GM18873 (cell line): ENCODE data around the gene ARHGAP27.
"Not testable (repeated sequence)": the region's sequence is repeated elsewhere in the genome, so short reads cannot be mapped to it uniquely, and the experiment has no call there.

ENCODE experiments used
- ATAC-seq: cut with Tn5 transposase; IDR thresholded peaks from one replicate; pipeline ENCODE4 v1.9.1; 2021; ENCODE audit warnings: mild to moderate bottlenecking, moderate library complexity, moderate number of reproducible peaks; ENCODE audit not compliant: unreplicated experiment, low FRiP score

Gene ARHGAP27

DNA sequence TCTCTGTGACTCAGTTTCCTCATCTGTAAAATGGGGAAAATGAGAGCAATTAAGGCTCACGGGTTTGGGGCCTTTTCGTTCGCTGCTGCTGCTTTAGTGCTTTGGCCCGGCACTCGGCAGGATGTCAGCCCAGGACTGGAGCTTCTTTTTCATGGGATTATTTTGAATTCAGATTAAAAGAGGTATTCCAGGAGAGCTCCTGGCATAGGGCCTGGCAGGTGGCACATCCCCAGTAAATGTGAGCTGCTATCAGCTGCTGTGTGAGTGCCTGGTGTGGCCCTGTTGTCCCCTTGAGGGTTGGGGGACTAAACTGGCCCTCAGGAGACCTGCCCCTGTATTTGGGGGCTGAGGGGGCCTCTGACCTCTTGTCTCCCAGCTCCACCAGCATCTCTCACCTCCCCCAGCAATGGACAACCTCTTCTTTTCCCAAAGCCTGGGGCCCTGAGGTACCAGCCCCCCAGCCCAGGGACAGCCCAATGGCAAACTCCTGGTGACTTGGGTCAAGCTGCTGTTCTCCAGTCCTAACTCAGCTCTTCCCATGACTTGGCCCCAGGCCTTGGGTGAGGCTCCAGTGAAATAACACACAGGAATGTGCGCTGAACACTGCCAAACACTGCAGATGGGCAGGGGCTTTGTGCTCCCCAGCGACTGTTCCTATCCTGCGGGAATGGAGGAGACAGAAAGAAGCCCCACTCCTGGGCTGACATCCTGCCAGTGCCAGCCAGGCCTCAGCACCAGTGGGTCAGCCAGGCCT lies 14.4 kb upstream of the ARHGAP27 start:
- not testable (repeated sequence) for ATAC-seq

DNA sequence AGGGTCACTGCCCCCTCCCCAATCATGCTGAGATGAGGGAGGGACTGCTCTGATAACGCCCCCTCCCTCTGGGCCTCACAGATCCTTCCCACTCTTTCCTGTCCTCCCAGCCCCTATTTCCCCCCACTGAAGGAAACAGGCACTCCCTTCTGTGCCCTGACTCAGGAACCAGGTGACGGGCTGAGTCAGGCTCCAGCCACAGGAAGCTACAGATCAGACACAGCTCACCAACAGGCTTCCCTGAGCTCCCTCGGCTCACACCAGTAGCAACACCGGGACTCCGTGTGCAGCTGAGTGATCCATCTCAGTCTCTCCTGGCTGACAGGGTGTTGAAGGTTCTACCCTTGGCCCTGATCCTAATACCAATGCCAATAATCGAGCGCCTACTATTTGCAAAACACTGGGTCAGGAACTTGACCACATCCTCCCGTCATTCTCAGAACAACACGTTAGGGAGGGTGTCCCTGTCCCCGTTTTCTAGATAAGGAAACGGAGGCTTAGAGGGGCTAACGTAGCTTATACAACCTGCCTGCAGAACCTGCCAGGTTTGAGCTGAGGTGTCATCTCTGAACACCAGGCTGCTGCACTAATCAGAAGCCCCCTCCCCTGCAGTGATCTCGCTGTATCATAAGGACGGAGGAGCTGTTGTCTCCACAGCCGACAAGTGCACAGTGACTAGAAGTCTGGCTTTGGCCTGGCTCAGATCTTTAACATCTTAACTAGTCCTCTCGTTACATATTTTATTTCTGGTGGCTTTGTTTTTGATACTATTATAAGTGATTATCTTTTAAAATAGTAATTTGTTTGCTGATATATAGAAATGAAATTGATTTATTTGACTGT lies 13.5 kb upstream of the ARHGAP27 start:
- not testable (repeated sequence) for ATAC-seq

- not testable (repeated sequence) for ATAC-seq
Measured at GRCh38 chr17:45444856-45445820, 12.5 kb upstream of the ARHGAP27 start.

DNA sequence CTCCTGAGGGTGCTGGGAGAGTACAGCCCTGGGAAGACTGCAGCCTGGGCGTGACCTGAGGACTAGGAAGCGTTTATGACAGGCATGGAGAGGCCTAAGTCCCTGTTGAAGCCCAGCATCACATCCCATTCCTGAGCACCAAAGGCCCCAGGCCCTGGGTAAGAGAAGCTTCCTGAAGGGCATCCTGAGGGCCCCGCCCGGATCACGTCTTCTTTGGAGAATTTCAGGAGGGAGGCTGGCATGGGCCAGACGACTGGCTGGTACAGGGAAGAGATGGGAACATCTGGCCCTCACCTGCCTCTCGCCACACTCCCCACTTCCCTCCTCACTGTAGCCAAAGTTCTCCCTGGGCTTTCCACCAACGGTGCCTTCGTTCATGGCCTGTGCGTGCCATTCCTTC lies 11.6 kb upstream of the ARHGAP27 start:
- ATAC-seq = not testable (repeated sequence)

DNA sequence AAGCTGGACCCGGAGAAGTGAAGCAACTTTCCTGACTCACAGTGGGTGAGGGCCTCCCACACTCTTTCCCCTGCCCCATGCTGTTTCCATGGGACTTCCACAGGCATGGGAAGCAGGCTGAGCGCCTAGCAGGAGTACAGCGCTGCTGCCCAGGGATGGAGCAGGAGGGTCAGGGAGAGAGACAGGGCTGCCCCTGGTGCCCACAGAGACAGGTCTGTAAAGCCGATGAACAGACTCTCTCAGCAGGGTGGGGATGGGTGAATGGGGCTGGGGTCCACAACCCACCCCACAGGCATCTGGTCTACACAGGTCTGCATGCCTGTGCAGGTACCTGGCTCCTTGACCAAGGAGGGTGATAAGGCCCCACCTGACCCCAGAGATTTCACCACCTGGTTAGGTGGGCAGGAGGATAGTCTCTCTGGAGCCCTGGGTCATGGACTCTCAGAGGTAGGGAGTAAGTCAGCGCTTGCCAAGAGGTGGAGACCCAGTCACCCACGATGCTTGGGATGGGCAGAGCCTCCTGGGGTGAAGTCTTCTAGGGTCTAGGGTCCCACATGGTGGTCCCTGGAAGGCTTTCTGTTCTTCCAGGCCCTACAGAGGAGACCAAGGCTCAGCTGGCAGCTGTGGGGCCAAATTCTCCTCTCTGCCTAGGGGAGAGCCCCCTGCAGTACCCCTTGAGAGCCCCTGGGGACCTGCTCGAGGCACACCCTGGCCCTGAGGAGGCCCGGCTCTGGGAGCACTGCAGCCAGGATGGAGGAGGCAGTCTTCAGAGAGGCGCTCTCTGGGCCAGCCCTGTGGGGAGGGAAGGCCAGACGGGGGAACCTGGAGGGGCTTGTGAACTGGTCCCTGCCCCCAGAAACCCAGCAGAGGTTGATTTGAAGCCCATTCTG lies 10.9 kb upstream of the ARHGAP27 start:
- not testable (repeated sequence) for ATAC-seq

DNA sequence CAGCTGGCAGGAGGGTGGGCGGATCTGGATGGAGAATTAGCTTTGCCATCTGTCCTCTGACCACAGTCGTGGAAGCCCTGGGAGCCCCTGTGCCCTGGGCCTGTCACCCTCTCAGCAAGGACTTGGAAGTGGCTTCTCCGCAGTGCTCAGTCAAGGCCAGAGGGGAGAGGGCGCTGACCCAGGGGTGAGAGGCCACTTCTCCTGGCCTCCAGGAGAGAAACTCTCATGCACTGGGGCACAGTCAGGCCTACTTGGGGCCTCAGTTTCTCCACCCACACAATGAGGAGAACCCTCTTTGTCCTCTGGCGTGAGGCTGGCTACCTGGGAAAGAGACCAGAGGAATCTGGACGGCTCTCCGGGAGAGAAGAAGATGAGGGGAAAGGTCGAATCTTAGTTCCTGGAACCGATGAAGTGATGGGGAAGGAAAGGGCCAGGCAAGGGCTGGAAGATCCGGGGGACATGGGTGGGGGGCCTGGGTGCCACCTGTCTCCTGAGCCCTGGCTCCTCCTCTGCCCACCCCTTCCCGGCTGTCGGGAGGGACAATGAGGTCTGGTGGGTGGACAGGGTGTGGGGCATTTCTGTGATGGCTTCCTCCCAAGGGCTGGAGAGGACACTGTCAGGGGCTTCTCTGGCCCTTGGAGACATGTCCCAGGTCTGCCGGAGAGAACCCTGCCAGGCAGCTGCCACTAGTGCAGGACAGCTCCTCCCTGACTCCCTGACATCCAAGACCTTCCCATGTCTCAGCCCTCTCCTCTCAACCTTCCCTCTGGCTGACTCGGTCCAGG lies 9.0 kb upstream of the ARHGAP27 start:
- ATAC-seq = no peak

GRCh38 chr17:45440839-45441515 lies 8.3 kb upstream of the ARHGAP27 start:
- ATAC-seq = peak; percentile 73

DNA sequence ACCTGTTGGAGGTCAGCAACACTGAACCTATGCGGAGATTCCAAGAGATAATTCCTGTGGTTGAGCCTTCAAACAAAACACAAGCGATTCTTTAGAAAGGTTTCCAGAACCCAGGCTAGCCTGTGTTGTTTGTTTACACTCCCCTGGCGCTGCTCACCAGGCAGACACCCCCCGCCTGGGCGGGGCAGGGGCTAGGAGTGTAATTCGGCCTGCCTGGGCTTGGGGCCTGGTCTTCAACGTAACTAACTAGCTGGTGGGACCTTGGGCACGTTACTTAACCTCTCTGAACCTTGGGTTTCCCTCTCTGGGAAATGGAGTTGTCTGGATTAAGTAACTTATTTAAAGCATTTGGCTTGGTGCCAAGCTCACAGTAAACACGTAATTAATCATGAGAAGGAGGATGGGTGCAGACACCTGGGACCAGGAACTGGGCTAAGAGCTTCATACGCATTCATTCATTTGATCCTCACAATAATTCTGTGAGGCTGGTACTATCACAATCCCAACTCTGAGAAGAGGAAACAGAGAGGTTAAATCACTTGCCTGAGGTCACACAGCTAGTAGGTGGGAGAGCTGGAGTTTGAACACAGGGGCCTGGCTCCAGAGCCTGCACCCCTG lies 7.6 kb upstream of the ARHGAP27 start:
- ATAC-seq = no peak

DNA sequence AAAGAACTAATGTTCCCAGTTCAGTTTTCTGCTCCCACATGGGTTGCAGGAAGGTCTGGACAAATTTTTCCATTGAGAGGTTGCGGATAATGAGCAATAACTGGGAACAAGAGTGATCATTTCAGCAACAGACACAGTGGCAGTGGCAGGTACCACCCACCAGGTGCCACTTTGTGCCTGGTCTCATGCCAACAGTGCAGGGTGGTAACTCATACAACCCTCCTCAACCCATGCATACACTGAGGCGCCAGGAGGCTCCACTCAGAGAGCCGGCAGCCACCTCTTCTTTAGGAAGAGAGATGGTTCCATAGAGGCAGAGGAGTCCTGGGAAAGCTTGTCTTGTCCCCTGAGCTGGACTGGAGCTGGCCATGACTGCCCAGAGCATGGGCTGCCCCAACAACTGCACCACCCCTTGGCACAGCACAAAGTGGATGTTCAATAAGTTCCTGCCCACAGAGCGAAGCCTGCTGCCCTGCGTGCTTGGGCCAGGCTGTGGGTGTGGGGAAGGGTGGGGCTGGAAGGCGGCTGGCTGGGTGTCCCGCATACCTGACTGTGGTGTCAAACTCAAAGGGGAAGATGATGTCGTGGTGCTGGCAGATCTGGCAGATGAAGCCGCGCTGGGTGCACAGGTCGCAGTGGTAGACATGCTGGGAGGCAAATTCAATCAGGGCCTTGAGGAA lies 6.4 kb upstream of the ARHGAP27 start:
- no peak for ATAC-seq

DNA sequence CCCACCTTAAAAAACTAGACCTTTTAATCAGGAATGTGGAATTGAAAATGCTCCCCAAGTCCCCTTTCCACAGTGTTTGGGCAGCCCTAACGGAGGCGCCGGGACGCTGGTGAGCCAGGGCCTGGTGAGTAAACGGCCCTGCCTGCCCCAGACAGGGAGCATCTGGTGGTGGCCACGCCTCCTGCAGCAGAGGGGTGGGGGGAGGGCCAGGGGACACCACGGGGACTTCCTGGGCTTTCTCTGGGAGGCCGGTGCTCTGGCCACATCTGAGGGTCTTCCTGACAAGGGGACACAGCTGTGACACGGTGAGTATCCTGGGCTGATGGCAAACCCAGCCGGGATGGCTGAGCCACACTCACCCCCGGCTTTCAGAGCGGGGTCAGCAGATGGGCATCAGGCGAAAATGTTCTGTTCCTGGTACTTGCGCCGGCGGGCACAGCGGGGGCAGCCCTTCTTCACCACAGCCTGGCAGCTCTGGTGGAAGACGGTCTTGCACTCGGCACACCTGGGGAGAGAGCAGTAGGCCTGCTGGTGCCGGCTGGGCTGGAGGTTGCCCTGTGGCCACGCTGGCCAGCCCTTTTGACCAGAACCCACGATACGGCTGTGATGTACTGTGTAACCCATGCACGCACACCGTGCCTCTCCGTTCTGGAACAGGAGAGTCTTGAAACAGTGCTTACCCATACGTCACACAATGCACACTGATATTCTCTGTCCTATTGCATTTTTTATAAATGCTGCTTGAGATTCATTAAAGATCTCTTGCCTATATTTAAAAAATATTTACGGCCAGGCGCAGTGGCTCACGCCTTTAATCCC lies 5.0 kb upstream of the ARHGAP27 start:
- ATAC-seq = no peak

GRCh38 chr17:45436625-45437464 lies 4.2 kb upstream of the ARHGAP27 start:
- no peak for ATAC-seq

GRCh38 chr17:45436161-45436560 lies 3.5 kb upstream of the ARHGAP27 start:
- ATAC-seq = no peak

GRCh38 chr17:45435481-45435880 lies 2.8 kb upstream of the ARHGAP27 start:
- no peak for ATAC-seq

DNA sequence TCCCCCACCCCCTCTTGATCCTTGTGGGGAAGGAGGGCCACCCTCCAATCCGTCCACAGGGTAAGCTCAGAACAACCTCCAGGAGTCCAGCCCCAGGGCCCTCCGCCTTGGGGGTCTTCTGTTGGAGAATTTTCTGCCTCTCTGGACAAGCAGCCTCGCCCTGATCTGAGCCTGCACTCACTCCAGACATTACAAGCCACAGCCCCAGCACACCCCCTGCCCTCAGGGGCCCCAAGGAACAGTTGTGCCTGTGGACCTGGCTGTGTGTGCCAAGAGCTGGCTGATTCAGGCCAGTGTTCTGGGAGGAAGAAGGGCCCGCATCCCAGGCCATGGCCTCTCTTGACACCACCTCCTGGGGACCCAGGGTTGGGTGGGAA lies 477 bp upstream of the ARHGAP27 start:
- no peak for ATAC-seq

DNA sequence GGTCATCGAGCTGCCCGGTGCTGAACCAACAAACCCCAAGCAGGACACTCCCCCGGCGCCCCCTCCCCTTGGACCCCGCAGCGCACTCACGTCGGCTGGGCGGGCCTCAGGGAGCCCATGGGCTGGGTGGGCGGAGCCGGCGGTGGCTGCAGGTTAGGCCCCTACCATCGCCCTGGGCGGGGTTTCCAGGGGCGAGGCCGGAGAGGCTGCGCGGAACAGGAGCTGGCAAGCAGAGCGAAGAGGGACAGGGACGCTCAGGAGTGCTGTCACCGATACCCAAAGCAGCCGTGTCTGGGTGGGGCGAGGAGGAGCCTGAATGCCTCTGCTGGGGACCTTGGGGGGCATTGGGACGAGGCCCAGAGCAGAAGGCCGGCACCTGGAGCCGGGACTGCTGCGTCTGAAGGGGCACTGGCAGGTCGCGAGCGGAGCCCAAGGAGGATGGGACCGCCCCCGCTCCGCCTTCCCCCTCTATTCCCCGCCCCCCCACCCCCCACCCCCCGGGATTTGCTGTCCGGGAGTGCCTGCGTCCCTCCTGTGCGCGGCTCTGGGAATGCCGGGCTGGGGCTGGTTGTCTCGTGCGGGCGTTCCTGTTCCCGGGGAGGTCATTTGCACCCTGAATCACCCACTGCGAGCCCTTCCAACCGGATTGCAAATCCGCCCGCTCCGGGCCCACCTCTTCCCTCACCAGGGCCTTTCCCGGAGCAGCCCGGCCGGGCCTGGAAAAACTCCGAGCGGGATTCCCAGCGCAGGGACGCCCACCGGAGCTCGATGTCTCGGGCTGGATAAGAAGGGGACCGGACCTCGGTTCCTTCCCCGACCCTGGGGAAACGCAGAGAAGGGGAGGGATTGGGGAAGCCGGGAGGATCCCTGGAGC lies 902 bp downstream of the ARHGAP27 start:
- peak; percentile 36 for ATAC-seq
